K562 (cell line): ENCODE data around the gene HNRNPM. TPM values are rescaled to one million over a fixed set of nuclear protein-coding genes. Genes with fewer than 3 reads are reported as not detected.
"Not testable (repeated sequence)": the region's sequence is repeated elsewhere in the genome, so short reads cannot be mapped to it uniquely, and the experiment has no call there.

Experiments
- ASH1L ChIP-seq: fragments of 450-650 bp; IDR thresholded peaks from 2 replicates; pipeline ENCODE4 v1.6.1; 2018; ENCODE audit warnings: borderline replicate concordance, mild to moderate bottlenecking, low read depth; ENCODE audit not compliant: partially characterized antibody
- BCOR ChIP-seq: fragments of 450-650 bp; IDR thresholded peaks from 2 replicates; pipeline ENCODE4 v1.6.1; 2016
- DPF2 ChIP-seq: fragments of 450-650 bp; IDR thresholded peaks from 2 replicates; pipeline ENCODE4 v1.6.1; 2016
- MIER1 ChIP-seq: fragments of 450-650 bp; IDR thresholded peaks from 2 replicates; pipeline ENCODE4 v1.6.1; 2016; ENCODE audit warnings: antibody characterized with exemption, mild to moderate bottlenecking, low read depth
- NR2C1 ChIP-seq, 2 experiments: fragments of 450-650 bp; IDR thresholded peaks; 2 replicates each; pipeline ENCODE4 v1.6.1; 2017; ENCODE audit warnings: mild to moderate bottlenecking in 2 of 2, antibody characterized with exemption in 1 of 2, inconsistent platforms in 1 of 2, missing compliant biosample characterization in 1 of 2, missing genetic modification characterization in 1 of 2
- ZEB2 ChIP-seq: fragments of 450-650 bp; IDR thresholded peaks from 2 replicates; pipeline ENCODE4 v1.6.1; 2016
- ZNF121 ChIP-seq: sonication (generic); formaldehyde crosslinking; conservative IDR thresholded peaks from 2 replicates; pipeline ENCODE4 v1.8.0; 2022; ENCODE audit warnings: missing genetic modification reagents
- polyA plus RNA-seq, 8 experiments: library from polyadenylated mRNA; depleted of rRNA in 4 of 8; stranded (reverse) in 5 of 8; unstranded in 3 of 8; fragments of >200 nt; fragmentation: Nextera tagmentation in 2 of 8; fragmentation: Illumina TruSeq in 1 of 8; extraction: Ambion mirVana in 2 of 8; extraction: Trizol in 1 of 8; gene quantifications; 2 replicates each; pipeline versions ENCODE4 v1.2.1 to v1.2.3, GENCODE V29; 2011 to 2014; ENCODE audit warnings: inconsistent platforms in 1 of 8, missing spikeins in 1 of 8
- total RNA-seq, 7 experiments: library from RNA; depleted of rRNA in 6 of 7; stranded (reverse); fragments of >200 nt in 6 of 7; fragmentation: Illumina TruSeq in 2 of 7; extraction: Trizol in 2 of 7; gene quantifications; 2 replicates each; pipeline versions ENCODE4 v1.2.1 to v1.2.3, GENCODE V29; 2011 to 2021; ENCODE audit warnings: low replicate concordance in 1 of 7
- TF ChIP-seq, protein P1 (sequence below): fragments of 200-800 bp; sonication (Bioruptor generic); IDR thresholded peaks from 2 replicates; pipeline ENCODE4 v1.6.1; 2016; ENCODE audit warnings: missing genetic modification characterization, missing compliant biosample characterization

Gene HNRNPM
- total and polyA plus RNA-seq, 9 of the 15 experiments (the other 6 are each of a cell fraction or from before 2014, with no cell fraction given) = 11.1 to 340 (median 195) TPM

DNA sequence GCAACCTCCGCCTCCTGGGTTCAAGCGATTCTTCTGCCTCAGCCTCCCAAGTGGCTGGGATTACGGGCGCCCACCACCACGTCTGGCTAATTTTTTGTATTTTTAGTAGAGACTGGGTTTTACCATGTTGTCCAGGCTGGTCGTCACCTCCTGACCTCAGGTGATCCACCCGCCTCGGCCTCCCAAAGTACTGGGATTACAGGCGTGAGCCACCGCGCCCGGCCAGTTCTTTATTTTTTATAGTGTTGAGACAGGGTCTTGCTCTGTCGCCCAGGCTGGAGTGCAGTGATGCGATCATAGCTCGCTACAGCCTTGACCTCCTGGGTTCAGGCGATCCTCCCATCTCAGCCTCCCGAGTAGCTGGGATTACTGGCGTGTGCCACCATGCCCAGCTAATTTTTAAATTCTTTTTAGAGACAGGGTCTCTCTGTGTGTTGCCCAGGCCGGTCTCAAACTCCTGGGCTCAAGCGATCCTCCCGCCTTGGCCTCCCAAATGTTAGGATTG, 69.8 kb downstream of the HNRNPM start (continued):
- TF ChIP-seq, protein P1, sequence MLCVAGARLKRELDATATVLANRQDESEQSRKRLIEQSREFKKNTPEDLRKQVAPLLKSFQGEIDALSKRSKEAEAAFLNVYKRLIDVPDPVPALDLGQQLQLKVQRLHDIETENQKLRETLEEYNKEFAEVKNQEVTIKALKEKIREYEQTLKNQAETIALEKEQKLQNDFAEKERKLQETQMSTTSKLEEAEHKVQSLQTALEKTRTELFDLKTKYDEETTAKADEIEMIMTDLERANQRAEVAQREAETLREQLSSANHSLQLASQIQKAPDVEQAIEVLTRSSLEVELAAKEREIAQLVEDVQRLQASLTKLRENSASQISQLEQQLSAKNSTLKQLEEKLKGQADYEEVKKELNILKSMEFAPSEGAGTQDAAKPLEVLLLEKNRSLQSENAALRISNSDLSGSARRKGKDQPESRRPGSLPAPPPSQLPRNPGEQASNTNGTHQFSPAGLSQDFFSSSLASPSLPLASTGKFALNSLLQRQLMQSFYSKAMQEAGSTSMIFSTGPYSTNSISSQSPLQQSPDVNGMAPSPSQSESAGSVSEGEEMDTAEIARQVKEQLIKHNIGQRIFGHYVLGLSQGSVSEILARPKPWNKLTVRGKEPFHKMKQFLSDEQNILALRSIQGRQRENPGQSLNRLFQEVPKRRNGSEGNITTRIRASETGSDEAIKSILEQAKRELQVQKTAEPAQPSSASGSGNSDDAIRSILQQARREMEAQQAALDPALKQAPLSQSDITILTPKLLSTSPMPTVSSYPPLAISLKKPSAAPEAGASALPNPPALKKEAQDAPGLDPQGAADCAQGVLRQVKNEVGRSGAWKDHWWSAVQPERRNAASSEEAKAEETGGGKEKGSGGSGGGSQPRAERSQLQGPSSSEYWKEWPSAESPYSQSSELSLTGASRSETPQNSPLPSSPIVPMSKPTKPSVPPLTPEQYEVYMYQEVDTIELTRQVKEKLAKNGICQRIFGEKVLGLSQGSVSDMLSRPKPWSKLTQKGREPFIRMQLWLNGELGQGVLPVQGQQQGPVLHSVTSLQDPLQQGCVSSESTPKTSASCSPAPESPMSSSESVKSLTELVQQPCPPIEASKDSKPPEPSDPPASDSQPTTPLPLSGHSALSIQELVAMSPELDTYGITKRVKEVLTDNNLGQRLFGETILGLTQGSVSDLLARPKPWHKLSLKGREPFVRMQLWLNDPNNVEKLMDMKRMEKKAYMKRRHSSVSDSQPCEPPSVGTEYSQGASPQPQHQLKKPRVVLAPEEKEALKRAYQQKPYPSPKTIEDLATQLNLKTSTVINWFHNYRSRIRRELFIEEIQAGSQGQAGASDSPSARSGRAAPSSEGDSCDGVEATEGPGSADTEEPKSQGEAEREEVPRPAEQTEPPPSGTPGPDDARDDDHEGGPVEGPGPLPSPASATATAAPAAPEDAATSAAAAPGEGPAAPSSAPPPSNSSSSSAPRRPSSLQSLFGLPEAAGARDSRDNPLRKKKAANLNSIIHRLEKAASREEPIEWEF (CRISPR knock-in tag) = 0 out of 2 replicates have a peak, but pooled peaks have one; percentile 23
- TF ChIP-seq MIER1 = peak; percentile 57; the same call in 1 of the 2 replicates
- peak; percentile 56; the same call in 1 of the 2 replicates for TF ChIP-seq ZNF121 (CRISPR knock-in tag)
- peak; percentile 51; the same call in 1 of the 2 replicates for TF ChIP-seq DPF2
- peak; percentile 63; the same call in 1 of the 2 replicates for TF ChIP-seq NR2C1 (IDR thresholded peaks at IDR 0.05)
- TF ChIP-seq NR2C1 (tag; IDR thresholded peaks at IDR 0.05) = not testable (repeated sequence)
- TF ChIP-seq ASH1L = peak; percentile 2
- peak; percentile 27; the same call in 1 of the 2 replicates for TF ChIP-seq BCOR
- TF ChIP-seq ZEB2 = 0 out of 2 replicates have a peak, but pooled peaks have one; percentile 7
